ENCODE measurements around the gene SGTA.

Gene SGTA

GRCh38 chr19:2732883-2733282, 50.2 kb downstream of the SGTA start:
- no peak overlapping the region for H3K4me3 ChIP-seq (ENCODE audit: low read depth, low read length)
- no peak for DNase-seq (ENCODE audit: low read depth)
- in situ Hi-C loops (cut with HindIII; ENCODE audit: low sequenced_read_pairs) = no loop called here
- TF ChIP-seq, protein P1, sequence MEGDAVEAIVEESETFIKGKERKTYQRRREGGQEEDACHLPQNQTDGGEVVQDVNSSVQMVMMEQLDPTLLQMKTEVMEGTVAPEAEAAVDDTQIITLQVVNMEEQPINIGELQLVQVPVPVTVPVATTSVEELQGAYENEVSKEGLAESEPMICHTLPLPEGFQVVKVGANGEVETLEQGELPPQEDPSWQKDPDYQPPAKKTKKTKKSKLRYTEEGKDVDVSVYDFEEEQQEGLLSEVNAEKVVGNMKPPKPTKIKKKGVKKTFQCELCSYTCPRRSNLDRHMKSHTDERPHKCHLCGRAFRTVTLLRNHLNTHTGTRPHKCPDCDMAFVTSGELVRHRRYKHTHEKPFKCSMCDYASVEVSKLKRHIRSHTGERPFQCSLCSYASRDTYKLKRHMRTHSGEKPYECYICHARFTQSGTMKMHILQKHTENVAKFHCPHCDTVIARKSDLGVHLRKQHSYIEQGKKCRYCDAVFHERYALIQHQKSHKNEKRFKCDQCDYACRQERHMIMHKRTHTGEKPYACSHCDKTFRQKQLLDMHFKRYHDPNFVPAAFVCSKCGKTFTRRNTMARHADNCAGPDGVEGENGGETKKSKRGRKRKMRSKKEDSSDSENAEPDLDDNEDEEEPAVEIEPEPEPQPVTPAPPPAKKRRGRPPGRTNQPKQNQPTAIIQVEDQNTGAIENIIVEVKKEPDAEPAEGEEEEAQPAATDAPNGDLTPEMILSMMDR (IDR thresholded peaks at IDR 0.05; ENCODE audit: low read depth, low read length, missing control alignments) = no peak

- TF ChIP-seq, protein P1 (IDR thresholded peaks at IDR 0.05; ENCODE audit: low read depth, low read length, missing control alignments) = no peak
- no peak for DNase-seq (ENCODE audit: low read depth)
- H3K4me3 ChIP-seq (ENCODE audit: low read depth, low read length) = no peak overlapping the region
- in situ Hi-C loops (cut with HindIII; ENCODE audit: low sequenced_read_pairs) = no loop called here
Measured at GRCh38 chr19:2732157-2732725, 50.8 kb downstream of the SGTA start.

DNA sequence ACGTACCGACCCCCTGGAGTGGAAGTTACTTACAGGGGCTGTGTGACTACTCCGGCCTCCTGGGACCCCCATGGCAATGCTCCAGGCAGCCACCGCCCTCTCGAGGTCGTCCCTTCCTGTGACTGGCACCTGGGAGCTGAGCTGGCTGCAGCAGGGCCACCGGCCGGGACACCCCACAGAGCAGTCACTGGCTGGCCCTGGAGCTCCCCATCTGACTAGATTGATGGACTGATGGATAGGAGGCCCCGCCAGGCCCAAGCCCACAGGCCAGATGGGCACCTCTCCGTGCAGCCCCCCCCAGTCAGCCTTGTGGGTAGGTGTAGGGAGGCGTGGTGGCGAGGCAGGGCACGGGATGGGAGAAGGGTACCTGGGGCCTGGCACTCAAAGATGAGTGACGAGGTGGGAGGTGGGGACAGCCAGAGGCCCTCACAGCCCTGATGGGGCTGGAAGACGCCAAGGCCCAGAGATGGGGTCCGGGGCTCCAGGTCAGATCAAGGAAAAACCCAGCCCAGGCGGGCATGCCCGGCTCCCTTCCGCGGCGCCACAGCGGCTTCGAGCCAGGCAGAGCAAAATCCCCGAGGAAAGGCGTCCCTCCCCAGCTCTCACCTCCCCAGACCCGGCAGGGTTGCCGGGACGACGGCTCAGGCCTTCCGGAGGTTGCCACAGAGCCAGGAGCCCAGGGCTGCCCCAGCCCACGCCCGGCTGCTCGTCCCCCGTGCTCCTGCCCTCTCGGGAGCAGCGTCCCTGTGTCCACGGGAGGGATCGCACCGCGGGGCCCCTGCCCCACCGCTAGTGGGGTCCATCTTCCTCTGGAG, 51.7 kb downstream of the SGTA start:
- TF ChIP-seq, protein P1 (IDR thresholded peaks at IDR 0.05; ENCODE audit: low read depth, low read length, missing control alignments) = no peak
- H3K4me3 ChIP-seq (ENCODE audit: low read depth, low read length) = no peak overlapping the region
- in situ Hi-C loops (cut with HindIII; ENCODE audit: low sequenced_read_pairs) = no loop called here
- no peak for DNase-seq (ENCODE audit: low read depth)

GRCh38 chr19:2729943-2730818, 52.9 kb downstream of the SGTA start:
- no peak overlapping the region for H3K4me3 ChIP-seq (ENCODE audit: low read depth, low read length)
- TF ChIP-seq, protein P1 (IDR thresholded peaks at IDR 0.05; ENCODE audit: low read depth, low read length, missing control alignments) = no peak
- DNase-seq (ENCODE audit: low read depth) = no peak
- in situ Hi-C loops (cut with HindIII; ENCODE audit: low sequenced_read_pairs) = no loop called here

- TF ChIP-seq, protein P1 (IDR thresholded peaks at IDR 0.05; ENCODE audit: low read depth, low read length, missing control alignments) = no peak
- in situ Hi-C loops (cut with HindIII; ENCODE audit: low sequenced_read_pairs) = no loop called here
- no peak overlapping the region for H3K4me3 ChIP-seq (ENCODE audit: low read depth, low read length)
- no peak for DNase-seq (ENCODE audit: low read depth)
Measured at GRCh38 chr19:2728783-2729387, 54.2 kb downstream of the SGTA start.

- H3K4me3 ChIP-seq (ENCODE audit: low read depth, low read length) = no peak overlapping the region
- in situ Hi-C loops (cut with HindIII; ENCODE audit: low sequenced_read_pairs) = no loop called here
- DNase-seq (ENCODE audit: low read depth) = no peak
- TF ChIP-seq, protein P1 (IDR thresholded peaks at IDR 0.05; ENCODE audit: low read depth, low read length, missing control alignments) = no peak
Measured at GRCh38 chr19:2727640-2727944, 55.5 kb downstream of the SGTA start.
